Neural cell (in vitro differentiated cells): ENCODE measurements around the gene MACIR. TPM values are rescaled to one million over a fixed set of nuclear protein-coding genes. Genes with fewer than 3 reads are reported as not detected.
A peak's percentile ranks its signal among the peaks of the same experiment; 100 is the strongest.

Experiments
- H2AFZ ChIP-seq: fragments of 200-600, 300-800 bp; sonication (generic), shearing (Covaris generic); 2 replicates; pipeline ENCODE4 v1.6.0; 2014; ENCODE audit warnings: low read depth, mild to moderate bottlenecking, antibody characterized with exemption, low read length, moderate library complexity
- H3F3A ChIP-seq: fragments of 200-600 bp; shearing (Covaris generic); 2 replicates; pipeline ENCODE4 v1.6.1; 2016; ENCODE audit warnings: mild to moderate bottlenecking, moderate library complexity, mixed read lengths, antibody characterized with exemption, low read length; ENCODE audit not compliant: insufficient read depth, poor library complexity, severe bottlenecking
- H3K27ac ChIP-seq: fragments of 200-600, 300-800 bp; sonication (generic), shearing (Covaris generic); 2 replicates; pipeline ENCODE4 v1.5.1; 2014; ENCODE audit warnings: mild to moderate bottlenecking, low read length, moderate library complexity
- H3K27me3 ChIP-seq: fragments of 300-800, 200-600 bp; sonication (generic), shearing (Covaris generic); 2 replicates; pipeline ENCODE4 v1.6.0; 2014; ENCODE audit warnings: mild to moderate bottlenecking, low read depth, low read length, moderate library complexity; ENCODE audit not compliant: insufficient read depth
- H3K36me3 ChIP-seq: fragments of 300-800, 200-600 bp; sonication (generic), shearing (Covaris generic); 2 replicates; pipeline ENCODE4 v1.5.1; 2014; ENCODE audit warnings: mild to moderate bottlenecking, antibody characterized with exemption, low read length, moderate library complexity; ENCODE audit not compliant: insufficient read depth
- H3K4me2 ChIP-seq: fragments of 300-800, 200-600 bp; sonication (generic), shearing (Covaris generic); 2 replicates; pipeline ENCODE4 v1.6.0; 2014; ENCODE audit warnings: mild to moderate bottlenecking, low read length
- H3K4me3 ChIP-seq: fragments of 300-800, 200-600 bp; sonication (generic), shearing (Covaris generic); 2 replicates; pipeline ENCODE4 v1.5.1; 2014; ENCODE audit warnings: mild to moderate bottlenecking, low read length, moderate library complexity
- H3K79me2 ChIP-seq: fragments of 200-600 bp; shearing (Covaris generic); replicated peaks from 2 replicates; pipeline ENCODE4 v1.6.0; 2014; ENCODE audit warnings: mild to moderate bottlenecking, low read length, moderate library complexity; ENCODE audit not compliant: insufficient read depth
- H3K9ac ChIP-seq: fragments of 300-800, 200-600 bp; sonication (generic), shearing (Covaris generic); 2 replicates; pipeline ENCODE4 v1.6.1; 2016; ENCODE audit warnings: mild to moderate bottlenecking, low read length, mixed read lengths
- H3K9me2 ChIP-seq: fragments of 200-600 bp; shearing (Covaris generic); 2 replicates; pipeline ENCODE4 v1.6.1; 2016; ENCODE audit warnings: mild to moderate bottlenecking, low read length, mixed read lengths; ENCODE audit not compliant: insufficient read depth
- H3K9me3 ChIP-seq: fragments of 200-600, 300-800 bp; sonication (generic), shearing (Covaris generic); 2 replicates; pipeline ENCODE4 v1.6.1; 2016; ENCODE audit warnings: mild to moderate bottlenecking, mixed run types, low read length, moderate library complexity, mixed read lengths
- H4K20me1 ChIP-seq: fragments of 200-600 bp; shearing (Covaris generic); 2 replicates; pipeline ENCODE4 v1.6.1; 2016; ENCODE audit warnings: mild to moderate bottlenecking, mixed run types; ENCODE audit not compliant: insufficient read depth
- EP300 ChIP-seq: fragments of 450-650 bp; conservative IDR thresholded peaks from 2 replicates; pipeline ENCODE4 v1.6.1; 2014; ENCODE audit warnings: antibody characterized with exemption, mild to moderate bottlenecking, moderate library complexity; ENCODE audit not compliant: poor library complexity, severe bottlenecking
- EZH2 ChIP-seq: fragments of 200-600, 300-800 bp; shearing (Covaris generic), sonication (generic); IDR thresholded peaks from 2 replicates; pipeline ENCODE4 v1.6.1; 2014; ENCODE audit warnings: antibody characterized with exemption, low read length, borderline replicate concordance, mild to moderate bottlenecking; ENCODE audit not compliant: insufficient read depth, poor library complexity, severe bottlenecking
- MXI1 ChIP-seq: fragments of 450-650 bp; conservative IDR thresholded peaks from 2 replicates; pipeline ENCODE4 v1.6.1; 2014; ENCODE audit warnings: antibody characterized with exemption, mild to moderate bottlenecking; ENCODE audit not compliant: poor library complexity, severe bottlenecking
- POLR2AphosphoS5 ChIP-seq: IDR thresholded peaks from 2 replicates; pipeline ENCODE4 v1.6.1; 2012
- RAD21 ChIP-seq: fragments of 450-650 bp; conservative IDR thresholded peaks from 2 replicates; pipeline ENCODE4 v1.6.1; 2014; ENCODE audit warnings: antibody characterized with exemption, mild to moderate bottlenecking, moderate library complexity
- SMC3 ChIP-seq: fragments of 450-650 bp; conservative IDR thresholded peaks from 2 replicates; pipeline ENCODE4 v1.6.1; 2014; ENCODE audit warnings: antibody characterized with exemption, mild to moderate bottlenecking, moderate library complexity; ENCODE audit not compliant: poor library complexity
- TAF1 ChIP-seq: IDR thresholded peaks from 2 replicates; pipeline ENCODE4 v1.6.1; 2012; ENCODE audit warnings: low read depth
- polyA plus RNA-seq: library from polyadenylated mRNA; depleted of rRNA; stranded (reverse); fragments of >200 nt; gene quantifications from 2 replicates; pipeline ENCODE4 v1.2.3, GENCODE V29; 2014
- TF ChIP-seq, protein P1 (sequence below): fragments of 450-650 bp; IDR thresholded peaks from 2 replicates; pipeline ENCODE4 v1.5.1; 2014; ENCODE audit warnings: antibody characterized with exemption, mild to moderate bottlenecking, moderate library complexity; ENCODE audit not compliant: poor library complexity, severe bottlenecking
- TF ChIP-seq, protein P2 (sequence below): IDR thresholded peaks from 2 replicates; pipeline ENCODE4 v1.6.1; 2012; ENCODE audit warnings: borderline replicate concordance

MACIR gene
- polyA plus RNA-seq, 1 donor from 2014 or later: 34.8 TPM

DNA sequence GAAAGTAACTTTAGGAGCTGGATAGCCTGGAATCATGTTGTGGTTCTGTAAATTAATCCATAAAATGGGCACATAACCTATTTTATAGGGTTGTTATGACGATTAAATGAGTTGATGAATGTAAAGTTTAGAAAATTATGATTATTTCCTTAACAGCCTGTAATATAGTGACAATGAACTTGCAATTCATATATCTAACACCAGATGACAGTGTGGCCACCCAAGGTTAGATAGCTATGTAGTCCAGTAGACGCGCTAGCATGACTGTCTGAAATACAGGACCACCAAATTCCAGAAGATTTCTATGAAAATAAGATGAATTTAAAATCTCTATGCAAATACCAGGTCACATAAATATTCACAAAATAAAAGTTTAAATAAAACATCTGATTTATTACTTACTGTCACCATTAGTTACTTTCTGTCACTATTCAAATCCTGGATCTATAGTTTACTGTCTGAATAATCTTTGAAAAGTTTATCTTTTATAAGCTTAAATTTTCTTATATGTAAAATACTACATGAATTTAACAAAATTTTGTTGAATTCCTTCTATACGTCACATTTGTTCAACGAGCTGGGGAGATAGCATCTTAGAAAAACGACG, 26.1 kb upstream of the MACIR start:
- no peak overlapping the region for H3K4me3 ChIP-seq
- no peaks in the 10 kb centered on the region for H4K20me1 ChIP-seq
- no peaks in the 10 kb centered on the region for H3F3A ChIP-seq
- H3K9me3 ChIP-seq: no peaks in the 10 kb centered on the region
- TF ChIP-seq EZH2: no peak
- peak; percentile 12 for TF ChIP-seq RAD21
- TF ChIP-seq, protein P1, sequence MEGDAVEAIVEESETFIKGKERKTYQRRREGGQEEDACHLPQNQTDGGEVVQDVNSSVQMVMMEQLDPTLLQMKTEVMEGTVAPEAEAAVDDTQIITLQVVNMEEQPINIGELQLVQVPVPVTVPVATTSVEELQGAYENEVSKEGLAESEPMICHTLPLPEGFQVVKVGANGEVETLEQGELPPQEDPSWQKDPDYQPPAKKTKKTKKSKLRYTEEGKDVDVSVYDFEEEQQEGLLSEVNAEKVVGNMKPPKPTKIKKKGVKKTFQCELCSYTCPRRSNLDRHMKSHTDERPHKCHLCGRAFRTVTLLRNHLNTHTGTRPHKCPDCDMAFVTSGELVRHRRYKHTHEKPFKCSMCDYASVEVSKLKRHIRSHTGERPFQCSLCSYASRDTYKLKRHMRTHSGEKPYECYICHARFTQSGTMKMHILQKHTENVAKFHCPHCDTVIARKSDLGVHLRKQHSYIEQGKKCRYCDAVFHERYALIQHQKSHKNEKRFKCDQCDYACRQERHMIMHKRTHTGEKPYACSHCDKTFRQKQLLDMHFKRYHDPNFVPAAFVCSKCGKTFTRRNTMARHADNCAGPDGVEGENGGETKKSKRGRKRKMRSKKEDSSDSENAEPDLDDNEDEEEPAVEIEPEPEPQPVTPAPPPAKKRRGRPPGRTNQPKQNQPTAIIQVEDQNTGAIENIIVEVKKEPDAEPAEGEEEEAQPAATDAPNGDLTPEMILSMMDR: peak; percentile 50
- H3K4me2 ChIP-seq: no peak overlapping the region
- no peak overlapping the region for H2AFZ ChIP-seq
- H3K27me3 ChIP-seq: no peaks in the 10 kb centered on the region
- H3K9me2 ChIP-seq: no peaks in the 10 kb centered on the region
- H3K79me2 ChIP-seq: no peaks in the 10 kb centered on the region
- no peak overlapping the region for H3K27ac ChIP-seq
- no peaks in the 10 kb centered on the region for H3K36me3 ChIP-seq
- no peak overlapping the region for H3K9ac ChIP-seq

DNA sequence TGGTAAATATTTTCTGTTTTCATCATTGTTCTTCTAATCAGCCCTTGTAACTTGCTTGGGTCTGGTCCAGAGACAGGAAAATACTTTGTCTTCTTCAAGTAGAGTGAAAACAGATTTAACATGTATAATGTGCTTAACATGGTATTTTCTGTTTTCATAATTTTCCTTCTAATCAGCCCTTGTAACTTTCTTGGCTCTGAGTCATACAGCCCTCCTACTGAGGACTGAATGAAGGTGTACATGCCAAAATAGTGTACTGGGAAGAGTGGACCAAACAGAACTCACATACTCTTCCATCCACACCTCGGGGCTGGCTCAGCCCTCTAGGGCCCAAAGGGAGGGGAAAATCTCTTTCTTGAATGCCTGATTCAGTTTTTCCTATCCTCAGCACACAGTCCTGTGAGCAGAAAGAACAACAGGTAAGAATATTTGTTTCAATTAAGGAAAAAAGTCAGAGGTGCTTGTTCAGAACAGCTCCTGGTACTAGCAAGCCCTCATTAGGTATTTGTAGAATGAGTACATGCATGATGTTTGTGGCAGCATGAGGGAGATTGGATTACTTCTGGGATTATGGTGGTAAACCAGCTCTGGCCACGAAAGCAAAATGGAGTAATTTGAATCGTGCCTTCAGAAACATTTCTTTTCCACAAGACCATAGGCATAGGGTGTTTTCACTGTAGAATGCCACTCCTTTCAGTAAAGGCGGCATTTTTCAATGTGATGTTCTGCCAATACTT, 24.2 kb upstream of the MACIR start:
- Histone ChIP-seq H4K20me1 (no peaks in the 10 kb centered on the region), H3K36me3 (no peaks in the 10 kb centered on the region), H2AFZ (no peak overlapping the region), H3K79me2 (no peaks in the 10 kb centered on the region), H3K9me2 (no peaks in the 10 kb centered on the region), H3F3A (no peaks in the 10 kb centered on the region), H3K9me3 (no peaks in the 10 kb centered on the region), H3K27me3 (no peaks in the 10 kb centered on the region), H3K9ac (no peak overlapping the region), H3K27ac (no peak overlapping the region), H3K4me2 (no peak overlapping the region), H3K4me3 (no peak overlapping the region)
- TF ChIP-seq EZH2 (no peak), EP300 (no peak), MXI1 (no peak), POLR2AphosphoS5 (no peak), TAF1 (no peak), SMC3 (no peak), RAD21 (no peak)
- TF ChIP-seq, protein P1: no peak
- TF ChIP-seq, protein P2, sequence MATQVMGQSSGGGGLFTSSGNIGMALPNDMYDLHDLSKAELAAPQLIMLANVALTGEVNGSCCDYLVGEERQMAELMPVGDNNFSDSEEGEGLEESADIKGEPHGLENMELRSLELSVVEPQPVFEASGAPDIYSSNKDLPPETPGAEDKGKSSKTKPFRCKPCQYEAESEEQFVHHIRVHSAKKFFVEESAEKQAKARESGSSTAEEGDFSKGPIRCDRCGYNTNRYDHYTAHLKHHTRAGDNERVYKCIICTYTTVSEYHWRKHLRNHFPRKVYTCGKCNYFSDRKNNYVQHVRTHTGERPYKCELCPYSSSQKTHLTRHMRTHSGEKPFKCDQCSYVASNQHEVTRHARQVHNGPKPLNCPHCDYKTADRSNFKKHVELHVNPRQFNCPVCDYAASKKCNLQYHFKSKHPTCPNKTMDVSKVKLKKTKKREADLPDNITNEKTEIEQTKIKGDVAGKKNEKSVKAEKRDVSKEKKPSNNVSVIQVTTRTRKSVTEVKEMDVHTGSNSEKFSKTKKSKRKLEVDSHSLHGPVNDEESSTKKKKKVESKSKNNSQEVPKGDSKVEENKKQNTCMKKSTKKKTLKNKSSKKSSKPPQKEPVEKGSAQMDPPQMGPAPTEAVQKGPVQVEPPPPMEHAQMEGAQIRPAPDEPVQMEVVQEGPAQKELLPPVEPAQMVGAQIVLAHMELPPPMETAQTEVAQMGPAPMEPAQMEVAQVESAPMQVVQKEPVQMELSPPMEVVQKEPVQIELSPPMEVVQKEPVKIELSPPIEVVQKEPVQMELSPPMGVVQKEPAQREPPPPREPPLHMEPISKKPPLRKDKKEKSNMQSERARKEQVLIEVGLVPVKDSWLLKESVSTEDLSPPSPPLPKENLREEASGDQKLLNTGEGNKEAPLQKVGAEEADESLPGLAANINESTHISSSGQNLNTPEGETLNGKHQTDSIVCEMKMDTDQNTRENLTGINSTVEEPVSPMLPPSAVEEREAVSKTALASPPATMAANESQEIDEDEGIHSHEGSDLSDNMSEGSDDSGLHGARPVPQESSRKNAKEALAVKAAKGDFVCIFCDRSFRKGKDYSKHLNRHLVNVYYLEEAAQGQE: no peak
